ENCODE data around the gene CHST8.

The CHST8 gene

GRCh38 chr19:33674626-33675367 is 53.0 kb downstream of the CHST8 start:
- TF ChIP-seq EZH2 (IDR thresholded peaks at IDR 0.05; ENCODE audit: borderline replicate concordance, low read depth, low read length, severe bottlenecking) (no peak), CTCF (IDR thresholded peaks at IDR 0.05; ENCODE audit: borderline replicate concordance, extremely low read depth, low read length, poor library complexity, severe bottlenecking) (no peak)
- Histone ChIP-seq H3K4me3 (ENCODE audit: low read depth in 1 of 2, low read length in 2 of 2) (no peak overlapping the region), H3K9ac (ENCODE audit: low read depth, low read length) (no peak overlapping the region), H3K79me2 (ENCODE audit: insufficient read depth, low read length) (no peaks in the 10 kb centered on the region), H3K4me2 (ENCODE audit: insufficient read depth, low read length) (no peak overlapping the region), H3K9me3 (ENCODE audit: insufficient read depth, low read length, severe bottlenecking) (no peaks in the 10 kb centered on the region), H4K20me1 (ENCODE audit: insufficient read depth, low read length) (peaks cover 6% of the 10 kb centered on the region; the same call in 1 of the 2 replicates), H2AFZ (ENCODE audit: low read depth, low read length) (no peak overlapping the region), H3K27ac (ENCODE audit: low read length) (no peak overlapping the region), H3K27me3 (ENCODE audit: insufficient read depth, low read length, poor library complexity) (no peaks in the 10 kb centered on the region), H3K36me3 (ENCODE audit: insufficient read depth, low read length) (no peaks in the 10 kb centered on the region), H3K4me1 (ENCODE audit: insufficient read depth, low read length) (no peaks in the 10 kb centered on the region)
- DNase-seq: no peak
- no peak for ATAC-seq (ENCODE audit: insufficient read depth, low read depth)

GRCh38 chr19:33675501-33676124 is 53.9 kb downstream of the CHST8 start:
- H3K9me3 ChIP-seq (ENCODE audit: insufficient read depth, low read length, severe bottlenecking): no peaks in the 10 kb centered on the region
- H4K20me1 ChIP-seq (ENCODE audit: insufficient read depth, low read length): peaks cover 6% of the 10 kb centered on the region; the same call in 1 of the 2 replicates
- no peak for TF ChIP-seq CTCF (IDR thresholded peaks at IDR 0.05; ENCODE audit: borderline replicate concordance, extremely low read depth, low read length, poor library complexity, severe bottlenecking)
- no peak overlapping the region for H3K4me2 ChIP-seq (ENCODE audit: insufficient read depth, low read length)
- no peak overlapping the region for H3K4me3 ChIP-seq (ENCODE audit: low read depth in 1 of 2, low read length in 2 of 2)
- no peaks in the 10 kb centered on the region for H3K27me3 ChIP-seq (ENCODE audit: insufficient read depth, low read length, poor library complexity)
- ATAC-seq (ENCODE audit: insufficient read depth, low read depth) (no peak), DNase-seq (no peak)
- H3K9ac ChIP-seq (ENCODE audit: low read depth, low read length): no peak overlapping the region
- no peaks in the 10 kb centered on the region for H3K79me2 ChIP-seq (ENCODE audit: insufficient read depth, low read length)
- H3K27ac ChIP-seq (ENCODE audit: low read length): no peak overlapping the region
- H2AFZ ChIP-seq (ENCODE audit: low read depth, low read length): no peak overlapping the region
- no peaks in the 10 kb centered on the region for H3K4me1 ChIP-seq (ENCODE audit: insufficient read depth, low read length)
- no peaks in the 10 kb centered on the region for H3K36me3 ChIP-seq (ENCODE audit: insufficient read depth, low read length)

GRCh38 chr19:33676999-33677665 is 55.4 kb downstream of the CHST8 start:
- no peak overlapping the region for H2AFZ ChIP-seq (ENCODE audit: low read depth, low read length)
- no peak overlapping the region for H3K9ac ChIP-seq (ENCODE audit: low read depth, low read length)
- no peaks in the 10 kb centered on the region for H3K9me3 ChIP-seq (ENCODE audit: insufficient read depth, low read length, severe bottlenecking)
- TF ChIP-seq EZH2 (IDR thresholded peaks at IDR 0.05; ENCODE audit: borderline replicate concordance, low read depth, low read length, severe bottlenecking) (no peak), CTCF (IDR thresholded peaks at IDR 0.05; ENCODE audit: borderline replicate concordance, extremely low read depth, low read length, poor library complexity, severe bottlenecking) (no peak)
- ATAC-seq (ENCODE audit: insufficient read depth, low read depth) (no peak), DNase-seq (no peak)
- no peaks in the 10 kb centered on the region for H3K27me3 ChIP-seq (ENCODE audit: insufficient read depth, low read length, poor library complexity)
- no peaks in the 10 kb centered on the region for H3K36me3 ChIP-seq (ENCODE audit: insufficient read depth, low read length)
- no peak overlapping the region for H3K4me2 ChIP-seq (ENCODE audit: insufficient read depth, low read length)
- H4K20me1 ChIP-seq (ENCODE audit: insufficient read depth, low read length): peaks cover 6% of the 10 kb centered on the region; the same call in 1 of the 2 replicates
- H3K4me3 ChIP-seq (ENCODE audit: low read depth in 1 of 2, low read length in 2 of 2): no peak overlapping the region
- no peak overlapping the region for H3K27ac ChIP-seq (ENCODE audit: low read length)
- no peaks in the 10 kb centered on the region for H3K4me1 ChIP-seq (ENCODE audit: insufficient read depth, low read length)
- no peaks in the 10 kb centered on the region for H3K79me2 ChIP-seq (ENCODE audit: insufficient read depth, low read length)
